Measurements from ENCODE around the gene HYAL3. TPM values are rescaled to one million over a fixed set of nuclear protein-coding genes. Genes with fewer than 3 reads are reported as not detected.

The HYAL3 gene
- total and polyA plus RNA-seq, 2 of the 13 experiments (the other 11 are each of a cell fraction or from before 2014, with no cell fraction given) = 5.5 to 10.4 TPM

- TF ChIP-seq PAF1 (CRISPR knock-in tag; IDR thresholded peaks at IDR 0.05) (no peak), PCBP1 (IDR thresholded peaks at IDR 0.05; ENCODE audit: borderline replicate concordance, low read depth, low read length) (no peak), CC2D1A (CRISPR knock-in tag; IDR thresholded peaks at IDR 0.05) (no peak), SP140L (CRISPR knock-in tag; IDR thresholded peaks at IDR 0.05; ENCODE audit: borderline replicate concordance) (no peak), JUN (CRISPR knock-in tag; IDR thresholded peaks at IDR 0.05) (peak; percentile 96), ZFP82 (CRISPR knock-in tag; IDR thresholded peaks at IDR 0.05; ENCODE audit: borderline replicate concordance) (no peak), ZNF747 (CRISPR knock-in tag; IDR thresholded peaks at IDR 0.05; ENCODE audit: borderline replicate concordance) (no peak), PHF5A (CRISPR knock-in tag; IDR thresholded peaks at IDR 0.05; ENCODE audit: low read depth, unreplicated experiment) (no peak), ZSCAN29 (CRISPR knock-in tag; conservative IDR thresholded peaks at IDR 0.05) (no peak), ZNF883 (CRISPR knock-in tag; IDR thresholded peaks at IDR 0.05; ENCODE audit: not compliant biosample characterization) (no peak), SKI (IDR thresholded peaks at IDR 0.05; ENCODE audit: partially characterized antibody) (peak; percentile 34), RNF219 (CRISPR knock-in tag; IDR thresholded peaks at IDR 0.05) (no peak), ZNF746 (CRISPR knock-in tag; IDR thresholded peaks at IDR 0.05) (peak; percentile 99), ZMYM4 (CRISPR knock-in tag; IDR thresholded peaks at IDR 0.05) (0 out of 2 replicates have a peak, but pooled peaks have one; percentile 6), NR1H2 (CRISPR knock-in tag; IDR thresholded peaks at IDR 0.05; ENCODE audit: borderline replicate concordance, low read depth) (no peak), ZNF121 (CRISPR knock-in tag; IDR thresholded peaks at IDR 0.05) (no peak)
- TF ChIP-seq, protein P1, sequence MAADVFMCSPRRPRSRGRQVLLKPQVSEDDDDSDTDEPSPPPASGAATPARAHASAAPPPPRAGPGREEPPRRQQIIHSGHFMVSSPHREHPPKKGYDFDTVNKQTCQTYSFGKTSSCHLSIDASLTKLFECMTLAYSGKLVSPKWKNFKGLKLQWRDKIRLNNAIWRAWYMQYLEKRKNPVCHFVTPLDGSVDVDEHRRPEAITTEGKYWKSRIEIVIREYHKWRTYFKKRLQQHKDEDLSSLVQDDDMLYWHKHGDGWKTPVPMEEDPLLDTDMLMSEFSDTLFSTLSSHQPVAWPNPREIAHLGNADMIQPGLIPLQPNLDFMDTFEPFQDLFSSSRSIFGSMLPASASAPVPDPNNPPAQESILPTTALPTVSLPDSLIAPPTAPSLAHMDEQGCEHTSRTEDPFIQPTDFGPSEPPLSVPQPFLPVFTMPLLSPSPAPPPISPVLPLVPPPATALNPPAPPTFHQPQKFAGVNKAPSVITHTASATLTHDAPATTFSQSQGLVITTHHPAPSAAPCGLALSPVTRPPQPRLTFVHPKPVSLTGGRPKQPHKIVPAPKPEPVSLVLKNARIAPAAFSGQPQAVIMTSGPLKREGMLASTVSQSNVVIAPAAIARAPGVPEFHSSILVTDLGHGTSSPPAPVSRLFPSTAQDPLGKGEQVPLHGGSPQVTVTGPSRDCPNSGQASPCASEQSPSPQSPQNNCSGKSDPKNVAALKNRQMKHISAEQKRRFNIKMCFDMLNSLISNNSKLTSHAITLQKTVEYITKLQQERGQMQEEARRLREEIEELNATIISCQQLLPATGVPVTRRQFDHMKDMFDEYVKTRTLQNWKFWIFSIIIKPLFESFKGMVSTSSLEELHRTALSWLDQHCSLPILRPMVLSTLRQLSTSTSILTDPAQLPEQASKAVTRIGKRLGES (CRISPR knock-in tag; IDR thresholded peaks at IDR 0.05; ENCODE audit: borderline replicate concordance) = no peak
- TF ChIP-seq, protein P2, sequence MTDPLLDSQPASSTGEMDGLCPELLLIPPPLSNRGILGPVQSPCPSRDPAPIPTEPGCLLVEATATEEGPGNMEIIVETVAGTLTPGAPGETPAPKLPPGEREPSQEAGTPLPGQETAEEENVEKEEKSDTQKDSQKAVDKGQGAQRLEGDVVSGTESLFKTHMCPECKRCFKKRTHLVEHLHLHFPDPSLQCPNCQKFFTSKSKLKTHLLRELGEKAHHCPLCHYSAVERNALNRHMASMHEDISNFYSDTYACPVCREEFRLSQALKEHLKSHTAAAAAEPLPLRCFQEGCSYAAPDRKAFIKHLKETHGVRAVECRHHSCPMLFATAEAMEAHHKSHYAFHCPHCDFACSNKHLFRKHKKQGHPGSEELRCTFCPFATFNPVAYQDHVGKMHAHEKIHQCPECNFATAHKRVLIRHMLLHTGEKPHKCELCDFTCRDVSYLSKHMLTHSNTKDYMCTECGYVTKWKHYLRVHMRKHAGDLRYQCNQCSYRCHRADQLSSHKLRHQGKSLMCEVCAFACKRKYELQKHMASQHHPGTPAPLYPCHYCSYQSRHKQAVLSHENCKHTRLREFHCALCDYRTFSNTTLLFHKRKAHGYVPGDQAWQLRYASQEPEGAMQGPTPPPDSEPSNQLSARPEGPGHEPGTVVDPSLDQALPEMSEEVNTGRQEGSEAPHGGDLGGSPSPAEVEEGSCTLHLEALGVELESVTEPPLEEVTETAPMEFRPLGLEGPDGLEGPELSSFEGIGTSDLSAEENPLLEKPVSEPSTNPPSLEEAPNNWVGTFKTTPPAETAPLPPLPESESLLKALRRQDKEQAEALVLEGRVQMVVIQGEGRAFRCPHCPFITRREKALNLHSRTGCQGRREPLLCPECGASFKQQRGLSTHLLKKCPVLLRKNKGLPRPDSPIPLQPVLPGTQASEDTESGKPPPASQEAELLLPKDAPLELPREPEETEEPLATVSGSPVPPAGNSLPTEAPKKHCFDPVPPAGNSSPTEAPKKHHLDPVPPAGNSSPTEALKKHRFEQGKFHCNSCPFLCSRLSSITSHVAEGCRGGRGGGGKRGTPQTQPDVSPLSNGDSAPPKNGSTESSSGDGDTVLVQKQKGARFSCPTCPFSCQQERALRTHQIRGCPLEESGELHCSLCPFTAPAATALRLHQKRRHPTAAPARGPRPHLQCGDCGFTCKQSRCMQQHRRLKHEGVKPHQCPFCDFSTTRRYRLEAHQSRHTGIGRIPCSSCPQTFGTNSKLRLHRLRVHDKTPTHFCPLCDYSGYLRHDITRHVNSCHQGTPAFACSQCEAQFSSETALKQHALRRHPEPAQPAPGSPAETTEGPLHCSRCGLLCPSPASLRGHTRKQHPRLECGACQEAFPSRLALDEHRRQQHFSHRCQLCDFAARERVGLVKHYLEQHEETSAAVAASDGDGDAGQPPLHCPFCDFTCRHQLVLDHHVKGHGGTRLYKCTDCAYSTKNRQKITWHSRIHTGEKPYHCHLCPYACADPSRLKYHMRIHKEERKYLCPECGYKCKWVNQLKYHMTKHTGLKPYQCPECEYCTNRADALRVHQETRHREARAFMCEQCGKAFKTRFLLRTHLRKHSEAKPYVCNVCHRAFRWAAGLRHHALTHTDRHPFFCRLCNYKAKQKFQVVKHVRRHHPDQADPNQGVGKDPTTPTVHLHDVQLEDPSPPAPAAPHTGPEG (CRISPR knock-in tag; IDR thresholded peaks at IDR 0.05) = no peak
- TF ChIP-seq, protein P3, sequence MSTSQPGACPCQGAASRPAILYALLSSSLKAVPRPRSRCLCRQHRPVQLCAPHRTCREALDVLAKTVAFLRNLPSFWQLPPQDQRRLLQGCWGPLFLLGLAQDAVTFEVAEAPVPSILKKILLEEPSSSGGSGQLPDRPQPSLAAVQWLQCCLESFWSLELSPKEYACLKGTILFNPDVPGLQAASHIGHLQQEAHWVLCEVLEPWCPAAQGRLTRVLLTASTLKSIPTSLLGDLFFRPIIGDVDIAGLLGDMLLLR (CRISPR knock-in tag; IDR thresholded peaks at IDR 0.05) = no peak
Observed at GRCh38 chr3:50264383-50264963, 34.7 kb downstream of the HYAL3 start (continued).
